ENCODE measurements around the gene CTIF.

CTIF gene

DNA sequence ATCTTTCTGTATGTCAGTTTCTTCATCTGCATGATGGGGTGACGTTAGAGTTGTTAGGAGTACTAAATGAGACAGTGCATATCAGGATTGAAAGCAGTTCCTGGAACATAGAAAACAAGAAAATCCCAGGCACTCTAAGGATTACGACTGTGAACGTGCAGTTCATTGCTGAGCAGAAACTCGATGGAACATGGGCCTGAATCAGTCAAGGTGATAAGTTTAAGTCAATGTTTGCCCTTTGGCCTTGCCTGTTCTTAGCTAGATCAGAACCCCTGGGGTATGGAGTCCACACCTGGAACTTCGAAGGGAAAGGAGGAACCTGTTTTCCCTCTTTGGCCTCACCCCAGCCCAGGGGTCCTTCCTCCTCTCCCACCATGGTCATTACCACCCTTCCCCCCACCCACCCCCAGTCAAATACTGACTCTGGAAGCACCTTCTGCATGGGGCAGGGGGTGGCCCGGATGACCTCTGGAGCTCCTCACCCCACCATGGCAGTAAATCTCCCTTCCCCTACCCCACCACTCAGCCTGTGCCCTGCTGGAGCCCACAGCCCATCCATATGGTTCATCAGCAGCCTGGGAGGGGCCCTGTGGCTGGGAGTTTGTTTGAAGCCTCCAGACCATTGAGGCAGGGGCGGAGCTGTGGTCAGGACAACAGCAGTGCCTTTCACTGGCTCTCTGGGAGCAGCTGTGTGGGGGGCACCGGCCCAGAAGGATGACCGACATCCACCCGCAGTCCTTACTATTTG lies 247.8 kb downstream of the CTIF start:
- Histone ChIP-seq H3K18ac (ENCODE audit: low read depth in 1 of 2, low read length in 2 of 2) (peak overlapping the region in 1 of 2 experiments; percentile 14), H2AK5ac (ENCODE audit: low read length, severe bottlenecking) (peak overlapping the region; percentile 88), H2BK15ac (ENCODE audit: low read depth, poor library complexity, severe bottlenecking) (peak overlapping the region; percentile 12), H3K14ac (ENCODE audit: low read length in 2 of 2) (no peak overlapping the region), H3K79me1 (replicated peaks; ENCODE audit: low read length, poor library complexity, severe bottlenecking) (peaks cover 37% of the 10 kb centered on the region), H3K9ac (ENCODE audit: low read length) (no peak overlapping the region), H2AFZ (ENCODE audit: low read depth, low read length) (no peak overlapping the region), H3K27me3 (ENCODE audit: control insufficient read depth in 1 of 2, insufficient read depth in 1 of 2, low read length in 2 of 2) (no peaks in the 10 kb centered on the region), H2BK12ac (ENCODE audit: low read length in 2 of 2) (no peak overlapping the region), H3K4me3 (ENCODE audit: insufficient read depth in 1 of 2, low read depth in 1 of 2, low read length in 2 of 2) (no peak overlapping the region), H3K4me2 (ENCODE audit: low read length, poor library complexity, severe bottlenecking) (peak overlapping the region; percentile 21), H2BK120ac (ENCODE audit: low read depth, low read length) (no peak overlapping the region), H3K4me1 (ENCODE audit: control insufficient read depth, insufficient read depth, low read depth, low read length) (peaks cover 53% of the 10 kb centered on the region), H4K91ac (ENCODE audit: low read length) (no peak overlapping the region), H2BK5ac (ENCODE audit: low read depth, low read length, poor library complexity, severe bottlenecking) (peak overlapping the region; percentile 77), H3K4ac (ENCODE audit: low read depth in 1 of 2, low read length in 2 of 2) (no peak overlapping the region), H4K8ac (ENCODE audit: low read length) (no peak overlapping the region), H3K23ac (ENCODE audit: low read length in 2 of 2) (no peak overlapping the region), H3K9me3 (ENCODE audit: control insufficient read depth, low read length) (no peaks in the 10 kb centered on the region), H3K27ac (ENCODE audit: low read length, poor library complexity, severe bottlenecking) (peak overlapping the region; percentile 90), H3K36me3 (ENCODE audit: control insufficient read depth in 1 of 2, insufficient read depth in 2 of 2, low read depth in 1 of 2, low read length in 2 of 2) (peaks cover 38 to 56% of the 10 kb centered on the region in 2 experiments)
- no peak for DNase-seq
- WGBS = 86% methylated on average over 10 of the region's 10 CpGs

- Histone ChIP-seq H3K4me2 (ENCODE audit: low read length, poor library complexity, severe bottlenecking) (no peak overlapping the region), H3K18ac (ENCODE audit: low read depth in 1 of 2, low read length in 2 of 2) (peak overlapping the region; percentile 37 to 79), H3K36me3 (ENCODE audit: control insufficient read depth in 1 of 2, insufficient read depth in 2 of 2, low read depth in 1 of 2, low read length in 2 of 2) (peaks cover 38 to 56% of the 10 kb centered on the region in 2 experiments), H3K23ac (ENCODE audit: low read length in 2 of 2) (no peak overlapping the region), H3K27ac (ENCODE audit: low read length, poor library complexity, severe bottlenecking) (peak overlapping the region; percentile 90), H3K9me3 (ENCODE audit: control insufficient read depth, low read length) (no peaks in the 10 kb centered on the region), H4K8ac (ENCODE audit: low read length) (peak overlapping the region; percentile 3), H2AFZ (ENCODE audit: low read depth, low read length) (no peak overlapping the region), H2BK12ac (ENCODE audit: low read length in 2 of 2) (peak overlapping the region in 1 of 2 experiments; percentile 70), H2BK120ac (ENCODE audit: low read depth, low read length) (no peak overlapping the region), H3K27me3 (ENCODE audit: control insufficient read depth in 1 of 2, insufficient read depth in 1 of 2, low read length in 2 of 2) (no peaks in the 10 kb centered on the region), H3K4ac (ENCODE audit: low read depth in 1 of 2, low read length in 2 of 2) (peak overlapping the region in 1 of 2 experiments; percentile 62), H3K14ac (ENCODE audit: low read length in 2 of 2) (no peak overlapping the region), H3K4me1 (ENCODE audit: control insufficient read depth, insufficient read depth, low read depth, low read length) (peaks cover 51% of the 10 kb centered on the region), H2AK5ac (ENCODE audit: low read length, severe bottlenecking) (peak overlapping the region; percentile 97), H2BK5ac (ENCODE audit: low read depth, low read length, poor library complexity, severe bottlenecking) (peak overlapping the region; percentile 77), H4K91ac (ENCODE audit: low read length) (peak overlapping the region; percentile 43), H3K9ac (ENCODE audit: low read length) (no peak overlapping the region), H3K79me1 (replicated peaks; ENCODE audit: low read length, poor library complexity, severe bottlenecking) (peaks cover 33% of the 10 kb centered on the region), H3K4me3 (ENCODE audit: insufficient read depth in 1 of 2, low read depth in 1 of 2, low read length in 2 of 2) (no peak overlapping the region), H2BK15ac (ENCODE audit: low read depth, poor library complexity, severe bottlenecking) (peak overlapping the region; percentile 9)
- peak; percentile 45 for DNase-seq
- 66% methylated on average over 11 of the region's 11 CpGs for WGBS
These were observed 248.6 kb downstream of the CTIF start for GRCh38 chr18:48787203-48788151.

DNA sequence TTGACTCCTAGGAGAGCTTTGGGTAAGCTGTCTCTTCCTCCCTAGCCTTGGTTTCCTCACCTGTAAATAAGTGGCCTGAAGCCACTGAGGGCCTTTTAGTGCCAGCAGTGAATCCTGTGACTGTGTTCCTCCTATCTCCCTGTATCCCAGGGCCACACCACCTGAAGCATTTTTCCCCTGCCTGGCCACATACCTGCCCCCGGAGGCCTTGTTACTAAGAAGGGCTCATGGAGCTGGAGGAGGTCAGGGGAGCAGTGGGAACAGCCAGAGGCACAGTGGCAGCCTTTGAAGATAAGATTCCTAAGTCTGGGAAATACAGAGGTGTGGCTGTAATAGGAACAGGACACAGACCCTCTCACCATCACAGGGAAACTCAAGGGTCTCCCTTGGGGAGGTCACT lies 249.5 kb downstream of the CTIF start:
- H3K27me3 ChIP-seq (ENCODE audit: control insufficient read depth in 1 of 2, insufficient read depth in 1 of 2, low read length in 2 of 2) = no peaks in the 10 kb centered on the region
- no peak overlapping the region for H2BK120ac ChIP-seq (ENCODE audit: low read depth, low read length)
- no peak overlapping the region for H3K18ac ChIP-seq (ENCODE audit: low read depth in 1 of 2, low read length in 2 of 2)
- no peak overlapping the region for H3K14ac ChIP-seq (ENCODE audit: low read length in 2 of 2)
- H3K4me3 ChIP-seq (ENCODE audit: insufficient read depth in 1 of 2, low read depth in 1 of 2, low read length in 2 of 2) = no peak overlapping the region
- peak overlapping the region; percentile 90 for H3K27ac ChIP-seq (ENCODE audit: low read length, poor library complexity, severe bottlenecking)
- H3K4me1 ChIP-seq (ENCODE audit: control insufficient read depth, insufficient read depth, low read depth, low read length) = peaks cover 48% of the 10 kb centered on the region
- H3K9me3 ChIP-seq (ENCODE audit: control insufficient read depth, low read length) = no peaks in the 10 kb centered on the region
- H4K91ac ChIP-seq (ENCODE audit: low read length) = no peak overlapping the region
- H2BK15ac ChIP-seq (ENCODE audit: low read depth, poor library complexity, severe bottlenecking) = no peak overlapping the region
- no peak overlapping the region for H3K9ac ChIP-seq (ENCODE audit: low read length)
- peak overlapping the region; percentile 97 for H2AK5ac ChIP-seq (ENCODE audit: low read length, severe bottlenecking)
- no peak overlapping the region for H2BK12ac ChIP-seq (ENCODE audit: low read length in 2 of 2)
- H3K4me2 ChIP-seq (ENCODE audit: low read length, poor library complexity, severe bottlenecking) = no peak overlapping the region
- H3K36me3 ChIP-seq (ENCODE audit: control insufficient read depth in 1 of 2, insufficient read depth in 2 of 2, low read depth in 1 of 2, low read length in 2 of 2) = peaks cover 38 to 52% of the 10 kb centered on the region in 2 experiments
- peaks cover 29% of the 10 kb centered on the region for H3K79me1 ChIP-seq (replicated peaks; ENCODE audit: low read length, poor library complexity, severe bottlenecking)
- no peak overlapping the region for H3K23ac ChIP-seq (ENCODE audit: low read length in 2 of 2)
- H2AFZ ChIP-seq (ENCODE audit: low read depth, low read length) = no peak overlapping the region
- WGBS = 77% methylated on average over 1 of the region's 1 CpG
- H2BK5ac ChIP-seq (ENCODE audit: low read depth, low read length, poor library complexity, severe bottlenecking) = peak overlapping the region; percentile 11
- no peak overlapping the region for H4K8ac ChIP-seq (ENCODE audit: low read length)
- no peak for DNase-seq
- H3K4ac ChIP-seq (ENCODE audit: low read depth in 1 of 2, low read length in 2 of 2) = peak overlapping the region in 1 of 2 experiments; percentile 6

- H4K8ac ChIP-seq (ENCODE audit: low read length) = no peak overlapping the region
- H2AFZ ChIP-seq (ENCODE audit: low read depth, low read length) = no peak overlapping the region
- H3K23ac ChIP-seq (ENCODE audit: low read length in 2 of 2) = no peak overlapping the region
- no peaks in the 10 kb centered on the region for H3K27me3 ChIP-seq (ENCODE audit: control insufficient read depth in 1 of 2, insufficient read depth in 1 of 2, low read length in 2 of 2)
- H3K14ac ChIP-seq (ENCODE audit: low read length in 2 of 2) = no peak overlapping the region
- H3K18ac ChIP-seq (ENCODE audit: low read depth in 1 of 2, low read length in 2 of 2) = no peak overlapping the region
- no peak overlapping the region for H3K4me3 ChIP-seq (ENCODE audit: insufficient read depth in 1 of 2, low read depth in 1 of 2, low read length in 2 of 2)
- H2BK120ac ChIP-seq (ENCODE audit: low read depth, low read length) = no peak overlapping the region
- peaks cover 24% of the 10 kb centered on the region for H3K79me1 ChIP-seq (replicated peaks; ENCODE audit: low read length, poor library complexity, severe bottlenecking)
- H2BK12ac ChIP-seq (ENCODE audit: low read length in 2 of 2) = no peak overlapping the region
- no peak for DNase-seq
- no peak overlapping the region for H3K4me2 ChIP-seq (ENCODE audit: low read length, poor library complexity, severe bottlenecking)
- no peak overlapping the region for H2BK15ac ChIP-seq (ENCODE audit: low read depth, poor library complexity, severe bottlenecking)
- no peak overlapping the region for H2BK5ac ChIP-seq (ENCODE audit: low read depth, low read length, poor library complexity, severe bottlenecking)
- no peak overlapping the region for H3K27ac ChIP-seq (ENCODE audit: low read length, poor library complexity, severe bottlenecking)
- no peak overlapping the region for H3K9ac ChIP-seq (ENCODE audit: low read length)
- H3K4ac ChIP-seq (ENCODE audit: low read depth in 1 of 2, low read length in 2 of 2) = no peak overlapping the region
- no peaks in the 10 kb centered on the region for H3K9me3 ChIP-seq (ENCODE audit: control insufficient read depth, low read length)
- peaks cover 30 to 49% of the 10 kb centered on the region in 2 experiments for H3K36me3 ChIP-seq (ENCODE audit: control insufficient read depth in 1 of 2, insufficient read depth in 2 of 2, low read depth in 1 of 2, low read length in 2 of 2)
- H3K4me1 ChIP-seq (ENCODE audit: control insufficient read depth, insufficient read depth, low read depth, low read length) = peaks cover 46% of the 10 kb centered on the region
- no peak overlapping the region for H4K91ac ChIP-seq (ENCODE audit: low read length)
- H2AK5ac ChIP-seq (ENCODE audit: low read length, severe bottlenecking) = peak overlapping the region; percentile 97
These were observed 250.5 kb downstream of the CTIF start for GRCh38 chr18:48789259-48789812.

All from mesenchymal stem cell (in vitro differentiated cells and primary cell).